GM21526 (cell line): ENCODE data around the gene SCP2.
"Not testable (repeated sequence)": the region's sequence is repeated elsewhere in the genome, so short reads cannot be mapped to it uniquely, and the experiment has no call there.

Experiments
- ATAC-seq: cut with Tn5 transposase; IDR thresholded peaks from one replicate; pipeline ENCODE4 v1.9.1; 2021; ENCODE audit warnings: moderate library complexity; ENCODE audit not compliant: unreplicated experiment, low FRiP score

Gene SCP2

GRCh38 chr1:52967666-52968065 is 40.6 kb downstream of the SCP2 start:
- ATAC-seq = no peak

GRCh38 chr1:52969234-52969633 is 42.2 kb downstream of the SCP2 start:
- ATAC-seq = not testable (repeated sequence)

- ATAC-seq = no peak
Measured at GRCh38 chr1:52970149-52970548, 43.1 kb downstream of the SCP2 start.

- ATAC-seq = no peak
Measured at GRCh38 chr1:52973841-52974240, 46.8 kb downstream of the SCP2 start.

- ATAC-seq = no peak
Measured at GRCh38 chr1:52976183-52977035, 49.3 kb downstream of the SCP2 start.

- no peak for ATAC-seq
Measured at GRCh38 chr1:52978045-52978444, 51.0 kb downstream of the SCP2 start.

- ATAC-seq = not testable (repeated sequence)
Measured at GRCh38 chr1:52992733-52993132, 65.7 kb downstream of the SCP2 start.

GRCh38 chr1:52994656-52995055 is 67.6 kb downstream of the SCP2 start:
- no peak for ATAC-seq

GRCh38 chr1:52996653-52997052 is 69.6 kb downstream of the SCP2 start:
- ATAC-seq = no peak

- ATAC-seq = no peak
Measured at GRCh38 chr1:53001128-53001527, 74.1 kb downstream of the SCP2 start.

- ATAC-seq = not testable (repeated sequence)
Measured at GRCh38 chr1:53006612-53007011, 79.5 kb downstream of the SCP2 start.

GRCh38 chr1:53010247-53010646 is 83.2 kb downstream of the SCP2 start:
- not testable (repeated sequence) for ATAC-seq

- ATAC-seq = no peak
Measured at GRCh38 chr1:53011175-53011574, 84.1 kb downstream of the SCP2 start.

- ATAC-seq = peak; percentile 78
Measured at GRCh38 chr1:53014791-53015507, 87.9 kb downstream of the SCP2 start.

GRCh38 chr1:53015508-53015860 is 88.4 kb downstream of the SCP2 start:
- ATAC-seq = no peak

GRCh38 chr1:53016705-53017104 is 89.6 kb downstream of the SCP2 start:
- ATAC-seq = no peak

- no peak for ATAC-seq
Measured at GRCh38 chr1:53020588-53020987, 93.5 kb downstream of the SCP2 start.

GRCh38 chr1:53022179-53022578 is 95.1 kb downstream of the SCP2 start:
- ATAC-seq = no peak

- no peak for ATAC-seq
Measured at GRCh38 chr1:53023546-53023945, 96.5 kb downstream of the SCP2 start.

- no peak for ATAC-seq
Measured at GRCh38 chr1:53024117-53024516, 97.0 kb downstream of the SCP2 start.

- no peak for ATAC-seq
Measured at GRCh38 chr1:53025034-53025768, 98.1 kb downstream of the SCP2 start.
